ENCODE measurements around the gene NADSYN1. TPM values are rescaled to one million over a fixed set of nuclear protein-coding genes. Genes with fewer than 3 reads are reported as not detected.

Gene NADSYN1
- total and polyA plus RNA-seq, 2 of the 13 experiments (the other 11 are each of a cell fraction or from before 2014, with no cell fraction given) = 35.7 to 51.5 TPM

GRCh38 chr11:71448257-71449171, 4.5 kb upstream of the NADSYN1 start, which contains the start of gene DHCR7 (continued):
- TF ChIP-seq IKZF5 (CRISPR knock-in tag; IDR thresholded peaks at IDR 0.05) = peak; percentile 66; the same call in 1 of the 2 replicates
- no peak for TF ChIP-seq MED13 (CRISPR knock-in tag; IDR thresholded peaks at IDR 0.05)
- no peak; the same call in none of the 2 replicates for TF ChIP-seq SP5 (CRISPR knock-in tag; IDR thresholded peaks at IDR 0.05; ENCODE audit: borderline replicate concordance, low read depth)
- no peak for TF ChIP-seq POLR2AphosphoS2 (IDR thresholded peaks at IDR 0.05; ENCODE audit: low read depth, low read length)
- peak; percentile 95; the same call in 1 of the 2 replicates for TF ChIP-seq MTERF4 (CRISPR knock-in tag; IDR thresholded peaks at IDR 0.05)
- TF ChIP-seq PAX8 (CRISPR knock-in tag; IDR thresholded peaks at IDR 0.05; ENCODE audit: borderline replicate concordance) = no peak
- peak; percentile 46; the same call in 1 of the 2 replicates for TF ChIP-seq KDM5B (CRISPR knock-in tag; IDR thresholded peaks at IDR 0.05; ENCODE audit: borderline replicate concordance)
- TF ChIP-seq GTF2F1 (IDR thresholded peaks at IDR 0.05; ENCODE audit: low read length) = no peak
- no peak for TF ChIP-seq SIX1 (CRISPR knock-in tag; IDR thresholded peaks at IDR 0.05; ENCODE audit: borderline replicate concordance)
- TF ChIP-seq BHLHE40 (IDR thresholded peaks at IDR 0.05; ENCODE audit: low read length) = no peak
- TF ChIP-seq ZNF792 (CRISPR knock-in tag; IDR thresholded peaks at IDR 0.05) = peak; percentile 17; the same call in 1 of the 2 replicates
- TF ChIP-seq ZXDC (CRISPR knock-in tag; IDR thresholded peaks at IDR 0.05) = peak; percentile 84
- TF ChIP-seq CENPBD1 (CRISPR knock-in tag; IDR thresholded peaks at IDR 0.05; ENCODE audit: borderline replicate concordance, low read depth) = no peak
- no peak for TF ChIP-seq MTA3 (CRISPR knock-in tag; IDR thresholded peaks at IDR 0.05)
- peak; percentile 46; the same call in 1 of the 2 replicates for TF ChIP-seq ZNF749 (CRISPR knock-in tag; IDR thresholded peaks at IDR 0.05; ENCODE audit: borderline replicate concordance)
- TF ChIP-seq ZBTB21 (CRISPR knock-in tag; IDR thresholded peaks at IDR 0.05) = no peak
- no peak for TF ChIP-seq TEAD2 (CRISPR knock-in tag; IDR thresholded peaks at IDR 0.05)
- peak; percentile 89; the same call in 1 of the 2 replicates for TF ChIP-seq ZFP90 (CRISPR knock-in tag; IDR thresholded peaks at IDR 0.05; ENCODE audit: borderline replicate concordance)
- TF ChIP-seq TMF1 (CRISPR knock-in tag; IDR thresholded peaks at IDR 0.05; ENCODE audit: low read depth) = no peak; the same call in 1 of the 2 replicates
- no peak for TF ChIP-seq NFE2L2 (IDR thresholded peaks at IDR 0.05; ENCODE audit: low read length)
- TF ChIP-seq NCOA5 (CRISPR knock-in tag; IDR thresholded peaks at IDR 0.05) = no peak
